Small intestine (tissue), 7 donors: ENCODE results near the gene RPS6KA2. TPM values are rescaled to one million over a fixed set of nuclear protein-coding genes. Genes with fewer than 3 reads are reported as not detected.
"Not testable (repeated sequence)": the region's sequence is repeated elsewhere in the genome, so short reads cannot be mapped to it uniquely, and the experiment has no call there.

Experiments
- DNase-seq, 2 donors: peaks; one replicate each; pipeline versions ENCODE4 v3.0.0 to v3.0.0-alpha.2; 2013
- FAIRE-seq: peaks from 2 replicates; lab custom pipeline; 2012; peaks lifted over from hg19 to GRCh38; lab: Jason Lieb, UNC
- H3K27ac ChIP-seq, 3 donors: one replicate each; pipeline ENCODE4 v1.5.1; 2013; ENCODE audit warnings: low read length in 2 of 3, mild to moderate bottlenecking in 2 of 3, control low read depth in 1 of 3, inconsistent platforms in 1 of 3, low read depth in 1 of 3, moderate library complexity in 1 of 3
- H3K27me3 ChIP-seq, 3 donors: one replicate each; pipeline ENCODE4 v1.6.1; 2013; ENCODE audit warnings: low read length in 3 of 3, inconsistent platforms in 1 of 3; ENCODE audit not compliant: control insufficient read depth in 3 of 3, insufficient read depth in 3 of 3
- H3K36me3 ChIP-seq, 3 donors: one replicate each; pipeline ENCODE4 v1.6.1; 2013; ENCODE audit warnings: low read length in 3 of 3, inconsistent platforms in 1 of 3, low read depth in 1 of 3, mild to moderate bottlenecking in 1 of 3, moderate library complexity in 1 of 3; ENCODE audit not compliant: control insufficient read depth in 3 of 3, insufficient read depth in 2 of 3
- H3K4me1 ChIP-seq, 3 donors: one replicate each; pipeline ENCODE4 v1.6.1; 2013; ENCODE audit warnings: low read length in 2 of 3, inconsistent platforms in 1 of 3, low read depth in 1 of 3, mild to moderate bottlenecking in 1 of 3, moderate library complexity in 1 of 3; ENCODE audit not compliant: control insufficient read depth in 3 of 3, insufficient read depth in 2 of 3
- H3K4me3 ChIP-seq, 3 donors: one replicate each; pipeline ENCODE4 v1.5.1; 2013; ENCODE audit warnings: low read length in 3 of 3, control low read depth in 1 of 3, inconsistent platforms in 1 of 3, low read depth in 1 of 3, mild to moderate bottlenecking in 1 of 3, moderate library complexity in 1 of 3
- H3K9me3 ChIP-seq, 2 donors: one replicate each; pipeline ENCODE4 v1.6.1; 2013; ENCODE audit warnings: low read depth in 1 of 2, low read length in 1 of 2; ENCODE audit not compliant: control insufficient read depth in 2 of 2, insufficient read depth in 1 of 2
- WGBS, 3 donors: extraction: QIAGEN DNeasy Blood & Tissue Kit; methylation state at CpG; one replicate each; pipeline ENCODE4 v1.1.7; 2013; 5-methylcytosine and 5-hydroxymethylcytosine counted together
- polyA plus RNA-seq, 4 donors: library from polyadenylated mRNA; stranded (reverse) in 3 of 4; unstranded in 1 of 4; fragments of 200-250 nt in 3 of 4; fragments of 120-200 nt in 1 of 4; gene quantifications; one replicate each; pipeline versions ENCODE4 v1.2.1 to v1.2.3, GENCODE V29; 2013
- donor health status: healthy with polysubstance abuse.
- donor health status: control.
- donor health status: control.
- donor health status: Bipolar disorder and iron deficiency.
- donor health status: healthy.

The RPS6KA2 gene
- polyA plus RNA-seq, 4 donors, result 3.1 to 21.9 (median 7.3) TPM

- peaks cover 0 to 7% (median 0%) of the 10 kb centered on the region in 3 donors for H3K4me1 ChIP-seq
- H3K9me3 ChIP-seq, result no peaks in the 10 kb centered on the region
- no peak overlapping the region for H3K27ac ChIP-seq
- no peaks in the 10 kb centered on the region for H3K27me3 ChIP-seq
- DNase-seq (no peak), FAIRE-seq (no peak)
- no peak overlapping the region for H3K4me3 ChIP-seq
- 89 to 92% (median 90%) methylated on average over 9 of the region's 9 CpGs for WGBS, 3 donors
- H3K36me3 ChIP-seq, result no peaks in the 10 kb centered on the region
Measured at GRCh38 chr6:166543603-166544295, 83.3 kb downstream of the RPS6KA2 start.

DNA sequence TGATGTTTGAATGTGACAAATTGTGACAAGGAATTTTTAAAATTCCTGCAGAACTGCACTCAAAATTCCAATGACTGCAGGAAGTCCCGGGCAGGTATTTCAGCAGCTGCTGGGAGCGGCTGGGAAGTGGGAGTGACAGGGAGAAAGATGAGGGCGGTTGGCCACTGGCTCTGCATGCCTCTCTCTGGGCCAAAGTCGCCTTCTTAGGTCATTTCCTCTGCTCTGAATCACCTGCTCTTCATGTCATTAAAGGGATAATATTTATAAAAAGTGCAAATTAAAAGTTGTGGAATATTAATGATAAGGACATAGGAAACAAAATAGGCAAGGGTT, 84.5 kb downstream of the RPS6KA2 start:
- 18 to 47% (median 36%) methylated on average over 4 of the region's 4 CpGs for WGBS, 3 donors
- no peak overlapping the region for H3K4me3 ChIP-seq
- H3K4me1 ChIP-seq, result peaks cover 0 to 7% (median 0%) of the 10 kb centered on the region in 3 donors
- H3K27ac ChIP-seq, result peak overlapping the region in 1 of 3 donors; percentile 59
- no peaks in the 10 kb centered on the region for H3K27me3 ChIP-seq
- H3K9me3 ChIP-seq, result no peaks in the 10 kb centered on the region
- H3K36me3 ChIP-seq, result no peaks in the 10 kb centered on the region
- DNase-seq, result peak; percentile 11 to 78
- no peak for FAIRE-seq

- peak in 1 of 2 donors; percentile 32 for DNase-seq
- WGBS, 3 donors, result 28 to 55% (median 33%) methylated on average over 12 of the region's 12 CpGs
- Histone ChIP-seq H3K9me3 (no peaks in the 10 kb centered on the region), H3K27me3 (no peaks in the 10 kb centered on the region), H3K36me3 (no peaks in the 10 kb centered on the region), H3K4me3 (peak overlapping the region in 1 of 3 donors; percentile 36), H3K27ac (peak overlapping the region in 1 of 3 donors; percentile 59), H3K4me1 (peaks cover 0 to 7% (median 0%) of the 10 kb centered on the region in 3 donors)
- FAIRE-seq, result no peak
Measured at GRCh38 chr6:166541876-166542579, 85.0 kb downstream of the RPS6KA2 start.

- peak overlapping the region in 1 of 3 donors; percentile 65 for H3K27ac ChIP-seq
Measured at GRCh38 chr6:166541366-166541765, 85.7 kb downstream of the RPS6KA2 start.

GRCh38 chr6:166540631-166541331, 86.3 kb downstream of the RPS6KA2 start:
- H3K27ac ChIP-seq, result peak overlapping the region in 1 of 3 donors; percentile 65
- H3K27me3 ChIP-seq, result no peaks in the 10 kb centered on the region
- peaks cover 0 to 3% (median 0%) of the 10 kb centered on the region in 3 donors for H3K36me3 ChIP-seq
- FAIRE-seq (no peak), DNase-seq (peak in 1 of 2 donors; percentile 48)
- H3K4me3 ChIP-seq, result no peak overlapping the region
- H3K4me1 ChIP-seq, result peaks cover 0 to 7% (median 0%) of the 10 kb centered on the region in 3 donors
- WGBS, 3 donors, result 48 to 64% (median 59%) methylated on average over 18 of the region's 18 CpGs
- H3K9me3 ChIP-seq, result no peaks in the 10 kb centered on the region

More at GRCh38 chr6:166541366-166541765, 85.7 kb downstream of the RPS6KA2 start:
- Histone ChIP-seq H3K36me3 (no peaks in the 10 kb centered on the region), H3K27me3 (no peaks in the 10 kb centered on the region), H3K4me3 (no peak overlapping the region), H3K4me1 (peaks cover 0 to 7% (median 0%) of the 10 kb centered on the region in 3 donors), H3K9me3 (no peaks in the 10 kb centered on the region)
- FAIRE-seq (no peak), DNase-seq (no peak)
- 76 to 81% (median 80%) methylated on average over 12 of the region's 12 CpGs for WGBS, 3 donors

DNA sequence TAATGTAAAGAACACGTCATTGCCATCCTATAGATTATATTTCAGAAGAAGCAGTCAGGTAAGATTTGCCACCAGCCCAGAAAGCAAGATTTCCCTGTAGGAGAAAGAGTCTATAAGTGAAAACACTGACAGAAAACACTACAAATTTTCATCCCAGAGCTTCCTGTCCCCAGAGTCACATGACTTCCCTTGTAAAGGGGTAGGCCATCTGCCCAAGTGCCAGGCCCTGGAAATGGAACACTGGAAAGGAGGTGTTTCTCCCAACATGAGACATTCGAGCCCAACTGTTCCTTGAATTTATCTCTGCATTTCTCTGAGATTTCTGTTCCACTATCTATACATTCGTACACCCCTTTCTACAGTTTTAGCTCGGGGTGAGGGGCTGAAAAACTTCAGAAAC, 87.5 kb downstream of the RPS6KA2 start:
- Histone ChIP-seq H3K27ac (no peak overlapping the region), H3K4me3 (no peak overlapping the region), H3K36me3 (peaks cover 0 to 8% (median 0%) of the 10 kb centered on the region in 3 donors), H3K9me3 (no peaks in the 10 kb centered on the region), H3K4me1 (peaks cover 0 to 7% (median 0%) of the 10 kb centered on the region in 3 donors), H3K27me3 (no peaks in the 10 kb centered on the region)
- no peak for FAIRE-seq
- WGBS, 3 donors, result 85 to 86% (median 86%) methylated on average over 4 of the region's 4 CpGs
- no peak for DNase-seq

- not testable (repeated sequence) for DNase-seq, FAIRE-seq, H3K27ac ChIP-seq, H3K27me3 ChIP-seq, H3K36me3 ChIP-seq, H3K9me3 ChIP-seq, H3K4me1 ChIP-seq, H3K4me3 ChIP-seq
- WGBS, 3 donors, result 94 to 97% (median 96%) methylated on average over 9 of the region's 9 CpGs
Measured at GRCh38 chr6:166539011-166539385, 88.1 kb downstream of the RPS6KA2 start.

DNA sequence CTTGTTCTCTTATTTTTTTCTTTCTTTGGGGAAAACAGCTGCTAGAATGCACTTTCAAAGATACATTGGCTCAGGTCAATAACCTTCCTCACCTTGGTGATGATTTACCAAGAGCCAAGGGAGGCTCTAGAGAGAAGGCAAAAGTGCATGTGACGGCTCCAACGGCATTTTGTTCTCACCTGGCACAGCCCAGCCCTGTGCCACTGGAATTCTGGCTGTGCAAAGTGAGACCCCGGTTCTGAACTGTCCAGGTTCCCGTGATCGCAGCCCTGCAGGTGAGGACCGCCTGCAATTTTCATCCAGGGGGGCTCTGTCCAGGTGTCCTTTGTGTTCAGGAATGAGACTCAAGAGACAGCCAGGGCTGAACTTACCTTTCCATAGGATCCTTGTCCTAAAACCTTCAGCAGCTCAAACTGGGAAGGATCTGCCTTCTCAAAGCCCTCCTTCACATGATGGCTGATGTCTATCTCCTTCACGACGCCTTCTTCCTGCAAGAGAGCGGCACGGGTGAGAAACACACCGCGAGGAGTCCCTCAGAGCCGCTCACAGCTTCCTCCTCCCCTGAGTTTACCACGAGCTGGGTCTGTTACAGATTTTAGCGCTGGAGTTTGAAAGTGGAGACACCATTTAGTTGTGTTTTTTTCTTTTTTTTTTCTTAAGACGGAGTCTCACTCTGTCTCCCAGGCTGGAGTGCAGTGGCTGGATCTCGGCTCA, 88.6 kb downstream of the RPS6KA2 start:
- DNase-seq (no peak), FAIRE-seq (no peak)
- WGBS, 3 donors, result 80 to 88% (median 86%) methylated on average over 17 of the region's 17 CpGs

More for the DNA sequence above, 88.6 kb downstream of the RPS6KA2 start:
- Histone ChIP-seq H3K4me1 (peaks cover 0 to 7% (median 0%) of the 10 kb centered on the region in 3 donors), H3K27me3 (no peaks in the 10 kb centered on the region), H3K9me3 (no peaks in the 10 kb centered on the region), H3K27ac (no peak overlapping the region), H3K4me3 (no peak overlapping the region), H3K36me3 (peaks cover 0 to 8% (median 0%) of the 10 kb centered on the region in 3 donors)
